Lung microvascular endothelial cell (primary cell): ENCODE measurements around the gene ALDOC. TPM values are rescaled to one million over a fixed set of nuclear protein-coding genes. Genes with fewer than 3 reads are reported as not detected.
"Not testable (repeated sequence)": the region's sequence is repeated elsewhere in the genome, so short reads cannot be mapped to it uniquely, and the experiment has no call there.

ENCODE experiments used
- DNase-seq, 2 donors: peaks; one replicate each; pipeline versions ENCODE4 v3.0.0 to v3.0.0-alpha.2; 2010; ENCODE audit warnings: low read depth in 2 of 2
- total RNA-seq: library from RNA; depleted of rRNA; stranded (reverse); fragments of >200 nt; gene quantifications from 2 replicates; pipeline ENCODE4 v1.2.1, GENCODE V29; 2014

The ALDOC gene
- total RNA-seq, 1 donor from 2014 or later, result 26.2 TPM

DNA sequence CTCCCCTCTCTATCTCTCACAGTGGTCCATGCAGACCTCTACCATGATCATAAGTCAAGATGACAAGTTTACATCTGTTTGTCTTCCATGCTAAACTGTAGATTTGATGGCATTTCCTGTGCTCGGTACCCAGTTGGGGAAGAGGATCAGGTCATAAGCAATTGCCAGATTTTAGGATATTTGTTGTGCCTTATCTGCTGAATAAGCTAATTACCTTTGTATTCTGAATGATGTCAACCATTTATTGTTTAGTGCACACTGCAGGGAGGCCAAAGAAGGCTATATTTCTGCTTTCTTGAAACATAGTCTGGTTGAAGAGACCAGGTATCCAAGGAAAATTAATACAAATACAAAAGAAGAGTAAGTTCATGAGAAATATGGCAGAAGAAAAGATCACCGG lies 5.8 kb upstream of the ALDOC start:
- no peak for DNase-seq

GRCh38 chr17:28580959-28581358 lies 4.3 kb upstream of the ALDOC start:
- no peak for DNase-seq

GRCh38 chr17:28579526-28579925 lies 2.8 kb upstream of the ALDOC start:
- no peak for DNase-seq

GRCh38 chr17:28578246-28579195 lies 1.8 kb upstream of the ALDOC start:
- no peak for DNase-seq

GRCh38 chr17:28577466-28577824 lies 750 bp upstream of the ALDOC start:
- no peak for DNase-seq

GRCh38 chr17:28576016-28576415 lies 679 bp downstream of the ALDOC start:
- DNase-seq, result not testable (repeated sequence)

- DNase-seq, result no peak
Measured at GRCh38 chr17:28575126-28575795, 1.4 kb downstream of the ALDOC start.

- DNase-seq, result no peak
Measured at GRCh38 chr17:28574526-28574925, 2.2 kb downstream of the ALDOC start.

DNA sequence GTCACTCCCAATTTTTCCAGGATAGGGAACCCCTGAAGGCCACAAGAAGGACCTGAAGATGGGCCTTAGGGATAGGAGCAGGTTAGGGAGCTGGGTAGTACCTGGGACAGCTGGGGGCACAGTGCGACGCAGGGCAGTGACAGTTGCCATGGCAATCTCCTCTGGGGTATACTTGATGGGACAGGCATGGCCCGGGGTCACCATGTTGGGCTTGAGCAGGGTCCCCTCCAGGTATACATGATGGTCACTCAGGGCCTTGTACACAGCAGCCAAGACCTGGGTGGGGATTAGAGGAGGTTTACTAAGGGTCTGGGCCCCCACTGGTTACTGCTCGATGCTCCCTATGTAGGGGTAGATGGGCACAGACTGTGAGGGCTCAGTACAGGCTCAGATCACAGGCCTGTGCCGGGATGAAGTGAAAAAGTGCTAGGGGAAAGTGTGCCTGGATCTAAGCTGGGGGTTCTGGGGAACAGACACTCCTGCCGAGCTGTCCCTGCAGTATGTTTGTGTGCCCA lies 2.7 kb downstream of the ALDOC start:
- no peak for DNase-seq

- no peak for DNase-seq
Measured at GRCh38 chr17:28573521-28573920, 3.2 kb downstream of the ALDOC start.

- no peak for DNase-seq
Measured at GRCh38 chr17:28573040-28573380, 3.7 kb downstream of the ALDOC start.

DNA sequence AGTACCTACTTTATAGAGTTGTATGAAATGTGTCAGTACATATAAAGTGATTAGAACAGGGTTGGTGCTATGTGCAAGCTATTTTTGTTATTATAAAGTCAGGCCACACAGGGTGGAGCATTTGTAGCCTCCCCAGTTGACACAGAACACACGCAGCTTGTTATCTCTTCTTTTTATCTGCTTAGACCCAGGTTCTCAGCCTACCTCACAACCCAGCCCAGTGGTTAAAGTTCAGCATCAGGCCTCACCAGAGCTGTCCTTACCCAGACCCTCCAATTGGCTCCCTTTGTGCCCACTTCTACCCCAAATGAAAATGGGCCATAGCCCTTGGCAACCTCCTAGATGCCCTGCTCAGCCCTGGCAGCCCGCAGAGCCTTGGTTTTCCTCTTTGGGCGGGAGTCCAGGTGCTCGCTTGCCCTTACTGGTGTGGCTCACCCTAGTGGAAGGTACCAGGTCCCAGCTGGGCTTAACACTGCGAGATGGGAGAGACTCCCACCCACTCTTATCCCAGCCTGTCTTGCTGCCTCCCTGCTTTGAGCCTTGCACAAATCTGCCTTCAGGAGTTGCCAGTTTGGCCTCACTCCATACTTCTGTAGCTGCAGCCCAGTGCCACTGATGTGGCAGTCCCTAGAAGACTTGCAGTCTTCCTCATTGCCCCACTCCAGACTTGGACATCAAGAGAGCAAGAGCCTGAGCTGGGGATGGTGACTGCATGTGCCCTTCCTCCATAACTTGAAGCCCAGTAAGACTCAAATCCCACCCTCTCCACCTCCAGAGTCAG lies 4.2 kb downstream of the ALDOC start:
- no peak for DNase-seq

- peak; percentile 92 to 94 for DNase-seq
Measured at GRCh38 chr17:28571361-28572122, 5.2 kb downstream of the ALDOC start, which contains the start of gene PIGS. PIGS (minus strand) TSS chr17:28571524; CDS start chr17:28571496, 28 bp downstream.

- peak in 1 of 2 donors; percentile 57 for DNase-seq
Measured at GRCh38 chr17:28570716-28571360, 5.9 kb downstream of the ALDOC start.

- DNase-seq, result no peak
Measured at GRCh38 chr17:28569446-28569845, 7.2 kb downstream of the ALDOC start.

- no peak for DNase-seq
Measured at GRCh38 chr17:28567604-28568003, 9.1 kb downstream of the ALDOC start.

DNA sequence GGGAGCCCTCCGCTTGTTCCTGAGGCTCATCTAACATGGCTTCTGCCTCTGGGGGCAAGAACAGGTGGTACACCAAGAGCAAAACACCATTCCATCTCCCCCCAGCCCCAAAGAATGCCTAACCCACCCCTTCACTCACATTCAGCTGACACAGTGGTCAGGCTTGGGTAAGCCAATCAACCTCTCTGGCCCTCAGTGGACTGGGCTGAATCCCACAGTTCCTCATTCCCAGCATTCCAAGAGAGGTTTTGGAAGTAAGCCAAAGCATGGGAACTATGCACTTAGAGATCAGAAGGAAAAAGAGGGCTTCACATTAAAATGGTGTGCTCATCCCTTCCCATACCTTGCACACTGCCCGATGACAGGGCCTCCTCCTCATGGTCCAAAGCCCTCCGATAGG lies 13.2 kb downstream of the ALDOC start:
- DNase-seq, result peak; percentile 22 to 55

DNA sequence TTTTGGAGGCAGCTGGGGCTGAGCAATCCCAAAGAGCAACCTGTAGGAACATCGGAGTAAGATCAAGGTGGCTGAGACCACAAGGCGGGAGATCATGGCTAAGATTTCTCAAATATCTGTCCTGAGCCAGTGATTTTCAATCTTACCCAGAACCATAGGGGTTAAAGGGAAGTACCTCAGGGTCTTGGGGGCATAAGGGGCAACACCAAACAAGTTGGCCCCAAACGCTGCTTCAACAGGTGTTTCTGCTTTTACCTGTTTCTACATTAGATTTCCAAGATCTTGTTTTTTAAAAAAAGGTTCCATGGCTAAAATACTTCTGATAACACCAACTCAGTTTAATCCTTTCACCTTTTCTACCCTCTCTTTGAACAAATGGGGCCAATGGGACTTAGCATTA lies 21.7 kb downstream of the ALDOC start:
- no peak for DNase-seq

GRCh38 chr17:28554565-28554964 lies 22.1 kb downstream of the ALDOC start:
- DNase-seq, result peak; percentile 25 to 40

- DNase-seq, result no peak
Measured at GRCh38 chr17:28553000-28553505, 23.6 kb downstream of the ALDOC start.
